ENCODE measurements around the gene NUCB1.
"Not testable (repeated sequence)": the region's sequence is repeated elsewhere in the genome, so short reads cannot be mapped to it uniquely, and the experiment has no call there.

Gene NUCB1

GRCh38 chr19:48906324-48906723 is 6.2 kb downstream of the NUCB1 start:
- no peak for DNase-seq (ENCODE audit: low spot score)

- no peak for DNase-seq (ENCODE audit: low spot score)
These were observed 7.6 kb downstream of the NUCB1 start for GRCh38 chr19:48907671-48908070.

- DNase-seq (ENCODE audit: low spot score): not testable (repeated sequence)
These were observed 9.4 kb downstream of the NUCB1 start for GRCh38 chr19:48909424-48910077.

GRCh38 chr19:48910803-48911202 is 10.7 kb downstream of the NUCB1 start:
- DNase-seq (ENCODE audit: low spot score): no peak

GRCh38 chr19:48913114-48913889 is 13.2 kb downstream of the NUCB1 start:
- DNase-seq (ENCODE audit: low spot score): no peak

- DNase-seq (ENCODE audit: low spot score): no peak
These were observed 14.1 kb downstream of the NUCB1 start for GRCh38 chr19:48914181-48914580.

- DNase-seq (ENCODE audit: low spot score): no peak
These were observed 15.6 kb downstream of the NUCB1 start for GRCh38 chr19:48915757-48916156.

- no peak for DNase-seq (ENCODE audit: low spot score)
These were observed 18.0 kb downstream of the NUCB1 start for GRCh38 chr19:48918071-48918470.

GRCh38 chr19:48918801-48919247 is 18.7 kb downstream of the NUCB1 start:
- no peak for DNase-seq (ENCODE audit: low spot score)

GRCh38 chr19:48919271-48919670 is 19.2 kb downstream of the NUCB1 start:
- DNase-seq (ENCODE audit: low spot score): not testable (repeated sequence)

- no peak for DNase-seq (ENCODE audit: low spot score)
These were observed 20.8 kb downstream of the NUCB1 start for GRCh38 chr19:48920949-48921348.

GRCh38 chr19:48921721-48922500 is 21.8 kb downstream of the NUCB1 start:
- DNase-seq (ENCODE audit: low spot score): no peak

- no peak for DNase-seq (ENCODE audit: low spot score)
These were observed 22.7 kb downstream of the NUCB1 start for GRCh38 chr19:48922548-48923490.

GRCh38 chr19:48925240-48925843 is 25.2 kb downstream of the NUCB1 start:
- DNase-seq (ENCODE audit: low spot score): no peak

GRCh38 chr19:48925890-48926289 is 25.8 kb downstream of the NUCB1 start:
- not testable (repeated sequence) for DNase-seq (ENCODE audit: low spot score)

GRCh38 chr19:48926909-48927308 is 26.8 kb downstream of the NUCB1 start:
- peak; percentile 79 for DNase-seq (ENCODE audit: low spot score)

GRCh38 chr19:48927692-48928091 is 27.6 kb downstream of the NUCB1 start:
- not testable (repeated sequence) for DNase-seq (ENCODE audit: low spot score)

- no peak for DNase-seq (ENCODE audit: low spot score)
These were observed 28.3 kb downstream of the NUCB1 start for GRCh38 chr19:48928164-48929025.

- peak; percentile 69 for DNase-seq (ENCODE audit: low spot score)
These were observed 33.3 kb downstream of the NUCB1 start, which contains the start of gene DHDH for GRCh38 chr19:48933382-48933932. DHDH (plus strand) TSS chr19:48933699; CDS start chr19:48933722, 23 bp downstream.

GRCh38 chr19:48934837-48935236 is 34.7 kb downstream of the NUCB1 start:
- no peak for DNase-seq (ENCODE audit: low spot score)

Data from Ammon's horn (tissue), 1 donor.